Activated CD4-positive, alpha-beta T cell treated with anti-CD3 and anti-CD28 coated beads, Interleukin-2, amount 50 U/mL, for 1 hour (primary cell): ENCODE measurements around the gene PNO1.
"Not testable (repeated sequence)": the region's sequence is repeated elsewhere in the genome, so short reads cannot be mapped to it uniquely, and the experiment has no call there.

Experiments used
- DNase-seq: peaks from one replicate; pipeline ENCODE4 v3.0.0-alpha.2; 2020

Gene PNO1

DNA sequence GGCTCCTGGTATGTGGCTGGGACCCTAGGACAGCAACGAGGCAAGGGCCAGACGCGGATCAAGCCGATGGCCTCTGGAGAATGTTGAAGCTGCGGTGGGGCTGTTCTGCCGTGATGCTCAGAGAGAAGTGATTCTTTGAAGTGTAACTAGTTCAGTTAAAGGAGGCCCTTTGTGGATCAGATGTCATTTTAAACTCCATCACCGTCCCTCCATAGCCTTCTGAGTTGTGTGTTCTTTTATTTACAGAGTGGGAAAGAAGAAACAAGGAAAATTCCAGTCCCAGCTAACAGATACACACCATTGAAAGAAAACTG lies 403 bp downstream of the PNO1 start:
- no peak for DNase-seq

DNA sequence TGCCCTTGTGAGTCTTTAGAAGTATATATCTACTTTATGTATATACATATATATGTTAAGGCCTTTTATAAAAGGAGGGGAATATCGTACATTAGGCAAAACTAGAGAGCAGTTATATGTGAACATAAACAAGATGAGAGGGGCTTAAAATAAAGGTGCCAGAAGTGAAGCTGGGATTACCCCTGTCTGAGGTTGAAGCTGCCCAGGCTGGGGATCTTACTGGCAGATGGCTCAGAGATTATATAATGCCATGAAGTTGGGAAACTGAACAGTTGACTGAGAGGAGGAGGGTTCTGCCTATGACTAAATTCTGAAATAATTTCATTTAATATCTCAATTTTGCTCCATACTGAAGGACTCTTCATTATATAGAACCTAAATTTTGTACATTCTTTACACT lies 6.0 kb downstream of the PNO1 start:
- DNase-seq = no peak

GRCh38 chr2:68167186-68167585 lies 9.5 kb downstream of the PNO1 start:
- DNase-seq = no peak

DNA sequence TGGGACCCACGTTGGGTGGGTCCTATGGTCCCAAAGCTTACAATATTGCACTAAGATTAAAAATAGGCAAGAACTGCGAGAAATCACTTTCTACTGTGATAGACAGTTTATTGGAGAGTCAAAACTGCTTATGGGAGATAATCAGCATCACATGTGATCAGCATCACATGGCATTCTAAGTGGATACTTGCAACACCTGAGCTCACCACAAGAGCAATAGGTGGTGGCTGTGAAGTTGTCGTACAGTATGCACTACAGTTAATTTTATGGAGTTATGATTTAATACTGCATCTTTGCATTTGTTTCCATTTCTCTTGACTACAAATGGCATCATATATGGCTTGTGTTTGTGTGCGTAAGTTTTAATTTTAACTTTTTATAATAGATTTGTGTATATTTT lies 11.6 kb downstream of the PNO1 start:
- no peak for DNase-seq

- DNase-seq = no peak
Observed at GRCh38 chr2:68171146-68171545, 13.5 kb downstream of the PNO1 start.

GRCh38 chr2:68171684-68172083 lies 14.0 kb downstream of the PNO1 start:
- DNase-seq = no peak

DNA sequence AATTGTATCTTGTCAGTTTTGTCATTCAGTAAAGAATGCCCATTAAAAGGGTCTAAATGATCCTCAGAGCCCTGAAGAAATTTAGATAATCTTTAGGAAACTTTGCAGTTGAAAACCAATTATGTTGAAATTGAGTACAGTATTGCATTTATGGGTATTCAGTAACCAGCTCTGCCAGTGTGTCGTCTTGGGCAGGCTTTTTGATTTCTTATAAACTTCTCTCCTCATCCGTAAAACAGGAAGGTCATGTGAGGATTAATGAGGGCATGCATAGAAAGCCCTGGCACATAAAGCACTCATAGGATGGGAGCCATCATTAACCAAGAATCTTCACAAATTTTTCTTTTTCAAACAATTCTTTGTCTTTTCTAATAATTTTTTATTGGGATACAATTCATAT lies 14.8 kb downstream of the PNO1 start:
- no peak for DNase-seq

DNA sequence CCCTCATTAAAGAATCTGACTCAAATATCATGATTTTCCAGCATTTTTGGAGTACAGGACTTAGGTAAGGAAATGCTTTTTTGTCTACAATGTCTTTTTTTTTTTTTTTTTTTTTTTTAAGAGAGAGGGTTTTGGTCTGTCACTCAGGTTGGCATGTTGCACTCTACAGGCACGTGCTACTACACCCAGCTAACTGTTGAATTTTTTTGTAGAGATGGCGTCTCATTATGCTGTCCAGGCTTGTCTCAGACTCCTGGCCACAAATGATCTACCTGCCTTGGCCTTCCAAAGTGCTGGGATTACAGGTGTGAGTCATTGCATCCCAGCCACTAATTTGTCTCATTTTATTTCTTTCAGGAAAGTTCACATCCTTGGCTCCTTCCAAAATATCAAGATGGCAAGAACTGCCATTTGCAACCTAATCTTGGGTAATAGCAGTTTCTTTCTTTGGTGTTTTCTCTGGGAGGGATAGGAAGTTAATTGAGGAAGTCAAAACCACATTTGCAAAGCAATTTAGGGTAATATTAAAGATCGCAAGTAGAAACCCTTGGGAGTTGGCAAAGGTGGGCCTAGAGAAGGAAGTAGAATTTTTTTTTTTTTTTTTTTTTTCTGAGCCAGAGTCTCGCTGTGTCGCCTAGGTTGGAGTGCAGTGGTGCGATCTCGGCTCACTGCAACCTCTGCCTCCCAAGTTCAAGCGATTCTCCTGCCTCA lies 15.5 kb downstream of the PNO1 start:
- no peak for DNase-seq

GRCh38 chr2:68175210-68175609 lies 17.5 kb downstream of the PNO1 start:
- not testable (repeated sequence) for DNase-seq

DNA sequence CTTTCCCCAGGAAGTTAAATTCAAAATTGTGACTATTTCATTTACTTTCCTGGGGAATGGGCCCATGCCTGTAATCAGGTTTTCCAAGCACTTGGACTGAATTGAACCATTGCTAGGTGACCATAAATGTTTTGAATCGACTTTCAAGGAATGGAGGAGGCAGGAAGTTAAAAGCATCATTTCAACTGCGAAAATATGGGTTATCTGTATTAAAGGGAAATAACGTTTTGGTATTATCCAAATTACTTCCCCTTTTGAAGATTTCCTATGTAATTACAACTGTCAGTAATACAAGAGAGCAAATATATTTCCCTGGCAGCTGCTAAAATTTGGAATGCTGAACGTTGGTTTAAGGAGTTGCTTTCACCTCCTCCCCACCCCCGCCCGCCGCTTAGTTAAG lies 19.0 kb downstream of the PNO1 start:
- no peak for DNase-seq

DNA sequence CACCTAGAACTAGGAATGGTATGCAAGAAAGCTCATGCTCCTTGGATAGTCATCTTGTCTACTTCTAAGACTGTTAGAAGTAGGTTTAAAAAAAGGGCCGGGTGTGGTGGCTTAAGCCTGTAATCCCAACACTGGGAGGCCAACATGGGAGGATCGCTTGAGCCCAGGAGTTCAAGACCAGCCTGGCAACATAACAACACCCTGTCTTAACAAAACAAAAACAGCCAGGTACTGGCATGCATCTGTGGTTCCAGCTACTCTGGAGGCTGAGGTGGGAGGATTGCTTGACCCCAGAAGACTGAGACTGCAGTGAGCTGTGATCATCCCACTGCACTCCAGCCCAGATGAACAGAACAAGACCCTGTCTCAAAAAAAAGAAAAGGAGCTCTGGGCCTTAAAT lies 19.9 kb downstream of the PNO1 start:
- no peak for DNase-seq

GRCh38 chr2:68178432-68178831 lies 20.7 kb downstream of the PNO1 start:
- DNase-seq = no peak

DNA sequence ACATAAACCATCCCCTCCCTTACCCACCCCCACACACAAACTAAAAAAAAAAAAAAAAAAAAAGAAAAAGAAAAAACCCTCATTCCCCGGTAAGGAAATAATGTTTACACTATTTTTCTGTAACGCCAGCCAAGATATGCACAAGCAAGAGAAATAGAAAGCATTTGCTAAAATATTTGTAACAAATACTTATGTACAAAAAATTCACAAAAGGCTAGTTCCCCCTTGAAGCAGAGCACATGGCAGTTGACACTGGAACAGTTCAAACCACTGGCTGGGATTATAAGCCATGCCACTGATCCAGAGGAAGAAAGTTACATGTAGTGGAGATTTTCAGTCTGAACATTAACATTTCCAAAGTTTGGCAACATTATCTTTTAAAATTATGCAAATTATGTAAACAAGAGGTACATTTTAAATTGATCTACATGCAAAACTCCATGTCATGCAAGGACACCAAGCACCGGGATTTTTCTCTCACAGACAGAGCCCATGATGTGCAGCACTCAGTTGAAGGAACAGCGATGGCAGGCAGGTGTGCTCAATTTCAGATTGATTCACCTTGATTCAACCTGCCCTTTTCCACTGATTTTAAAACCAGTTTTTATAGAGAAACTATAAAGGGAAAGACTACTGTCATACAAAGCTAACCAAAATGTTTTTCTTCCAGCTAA lies 21.4 kb downstream of the PNO1 start:
- DNase-seq = no peak

GRCh38 chr2:68182902-68183301 lies 25.2 kb downstream of the PNO1 start:
- DNase-seq = no peak

GRCh38 chr2:68185541-68186164 lies 28.0 kb downstream of the PNO1 start:
- peak; percentile 62 for DNase-seq

DNA sequence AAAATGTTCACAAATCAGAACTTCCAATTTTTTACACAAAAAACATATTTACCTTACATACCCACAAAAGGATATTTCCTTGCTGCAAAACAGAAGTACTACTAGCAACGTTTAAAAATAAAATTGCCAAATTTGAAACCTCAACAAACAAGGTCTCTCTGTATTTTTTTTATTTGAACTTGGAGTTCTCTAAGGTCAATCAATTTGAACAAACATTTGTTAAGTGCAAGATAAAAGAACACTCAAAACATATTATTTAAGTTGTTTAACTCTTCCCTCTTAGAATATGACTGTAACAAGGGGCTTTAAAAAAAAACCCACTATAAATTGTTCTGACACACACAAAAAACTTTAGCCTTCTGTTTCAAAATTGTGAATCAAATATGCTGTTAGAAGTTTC lies 29.6 kb downstream of the PNO1 start:
- no peak for DNase-seq

GRCh38 chr2:68188831-68189230 lies 31.1 kb downstream of the PNO1 start:
- DNase-seq = no peak

- DNase-seq = no peak
Observed at GRCh38 chr2:68189991-68190784, 32.5 kb downstream of the PNO1 start.

DNA sequence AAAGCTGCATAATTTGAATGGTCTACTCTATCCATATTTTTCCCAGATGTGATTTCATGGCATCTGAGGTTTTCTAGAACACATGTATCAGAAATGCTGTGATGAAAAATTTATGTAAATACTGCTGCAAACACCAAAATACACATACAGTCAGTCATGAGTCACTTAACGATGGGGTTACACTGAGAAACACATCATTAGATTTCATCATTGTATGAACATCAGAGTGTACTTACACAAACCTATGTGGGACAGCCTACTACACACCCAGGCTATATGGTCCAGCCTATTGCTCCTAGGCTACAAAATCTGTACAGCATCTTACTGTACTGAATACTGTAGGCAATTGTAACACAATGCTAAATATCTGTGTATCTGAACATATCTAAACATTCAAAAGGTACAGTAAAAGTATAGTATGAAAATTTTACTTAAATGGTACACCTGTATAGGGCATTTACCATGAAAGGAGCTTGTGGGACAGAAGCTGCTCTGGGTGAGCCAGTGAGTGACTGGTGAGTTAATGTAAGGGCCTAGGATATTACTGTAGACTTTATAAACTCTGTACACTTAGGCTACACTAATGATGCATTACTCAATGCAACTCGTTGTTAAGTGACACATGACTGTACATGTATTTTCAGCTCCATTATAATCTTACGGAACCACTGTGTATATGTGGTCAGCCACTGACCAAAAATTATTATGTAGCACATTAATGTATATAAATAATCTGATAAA lies 33.5 kb downstream of the PNO1 start:
- DNase-seq = no peak

DNA sequence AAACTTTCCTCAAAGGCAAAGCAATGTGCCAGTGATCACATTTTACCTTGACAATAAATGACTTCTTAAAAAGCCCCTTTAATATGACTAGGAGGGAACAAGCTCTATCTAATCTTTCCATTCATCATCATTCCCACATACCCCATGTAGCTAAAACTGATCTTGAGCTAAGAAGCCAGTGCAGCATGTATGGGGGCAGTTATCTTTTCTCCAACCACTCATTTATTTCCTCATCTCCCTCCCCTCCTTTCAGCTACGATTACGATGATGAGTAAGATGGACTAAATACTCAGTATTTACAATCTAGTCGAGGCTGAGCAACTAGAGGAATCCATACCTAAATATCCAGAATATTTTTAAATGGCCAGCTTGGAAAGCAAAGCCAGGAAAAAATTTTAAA lies 35.5 kb downstream of the PNO1 start:
- DNase-seq = no peak

GRCh38 chr2:68193787-68194372 lies 36.2 kb downstream of the PNO1 start:
- no peak for DNase-seq

DNA sequence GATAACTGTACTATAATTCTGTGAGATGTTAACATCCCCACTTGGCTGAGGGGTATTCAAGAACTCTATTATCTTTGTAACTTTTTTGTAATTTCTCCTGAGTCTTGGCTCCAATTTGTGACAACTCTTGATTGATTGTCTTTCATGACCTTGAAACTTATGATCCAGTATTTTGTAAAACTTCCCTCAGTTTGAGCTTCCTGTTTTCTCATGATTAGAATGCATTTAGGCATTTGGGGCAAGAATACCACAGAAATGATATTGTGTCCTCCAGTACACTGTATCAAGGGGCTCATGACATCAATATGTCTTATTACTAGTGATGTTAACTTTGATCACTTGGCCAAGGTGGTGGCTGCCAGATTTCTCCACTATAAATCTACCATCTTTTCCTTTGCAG lies 37.4 kb downstream of the PNO1 start:
- DNase-seq = no peak
